B cell (primary cell): ENCODE measurements around the gene DLK1. TPM values are rescaled to one million over a fixed set of nuclear protein-coding genes. Genes with fewer than 3 reads are reported as not detected.

ENCODE experiments used
- ATAC-seq: fragments of 200-7000 bp; cut with Tn5 transposase; one replicate; pipeline ENCODE4 v1.10.0; 2021; ENCODE audit warnings: low read depth, mild to moderate bottlenecking, moderate number of reproducible peaks, moderate library complexity
- CTCF ChIA-PET: fragments of 350-600 bp; sonication (Branson Sonifier 250); formaldehyde crosslinking; loops from one replicate; lab custom pipeline; 2021; ENCODE audit warnings: antibody characterized with exemption, inconsistent platforms; lab: Charles Lee
- POLR2A ChIA-PET: fragments of 350-600 bp; sonication (Branson Sonifier 250); formaldehyde crosslinking; loops from one replicate; lab custom pipeline; 2021; ENCODE audit warnings: antibody characterized with exemption; lab: Charles Lee
- DNase-seq: peaks from one replicate; pipeline ENCODE4 v3.0.0; 2013
- H2AFZ ChIP-seq: 2 replicates; pipeline ENCODE4 v1.6.1; 2012; ENCODE audit warnings: mild to moderate bottlenecking, low read depth, low read length; ENCODE audit not compliant: insufficient read depth, poor library complexity, severe bottlenecking
- H3K27ac ChIP-seq, 2 donors: 1 replicate in 1 of 2; 2 replicates in 1 of 2; pipeline ENCODE4 v1.5.1; 2012 to 2013; ENCODE audit warnings: low read length in 2 of 2, mild to moderate bottlenecking in 2 of 2, moderate library complexity in 1 of 2
- H3K27me3 ChIP-seq, 4 experiments: fragments of 200-600 bp in 1 of 4; sonication (generic) in 1 of 4; replicated peaks in 1 of 4; 1 replicate in 2 of 4; 2 replicates in 2 of 4; pipeline versions ENCODE4 v1.6.1 to v1.7.0; 2013 to 2016; ENCODE audit warnings: low read length in 3 of 4, mild to moderate bottlenecking in 2 of 4, mixed read lengths in 1 of 4, moderate library complexity in 1 of 4; ENCODE audit not compliant: insufficient read depth in 4 of 4, control insufficient read depth in 3 of 4; ENCODE audit errors: control extremely low read depth in 1 of 4
- H3K36me3 ChIP-seq, 2 experiments: replicated peaks in 1 of 2; 1 replicate in 1 of 2; 2 replicates in 1 of 2; pipeline versions ENCODE4 v1.6.1 to v1.7.1; 2013; ENCODE audit warnings: low read length in 1 of 2; ENCODE audit not compliant: insufficient read depth in 2 of 2, control insufficient read depth in 1 of 2; ENCODE audit errors: control extremely low read depth in 1 of 2, extremely low read depth in 1 of 2
- H3K4me1 ChIP-seq, 2 donors: fragments of 200-600 bp in 1 of 2; sonication (generic) in 1 of 2; 1 replicate in 1 of 2; 2 replicates in 1 of 2; pipeline versions ENCODE4 v1.5.1 to v1.6.1; 2013 to 2017; ENCODE audit warnings: low read length in 2 of 2; ENCODE audit not compliant: control insufficient read depth in 2 of 2, insufficient read depth in 2 of 2
- H3K4me2 ChIP-seq: replicated peaks from 2 replicates; pipeline ENCODE3; 2012; ENCODE audit warnings: mild to moderate bottlenecking, low read depth, low read length; ENCODE audit not compliant: poor library complexity, severe bottlenecking
- H3K4me3 ChIP-seq, 5 experiments: fragments of 200-600 bp in 1 of 5; sonication (generic) in 1 of 5; 1 replicate in 3 of 5; 2 replicates in 2 of 5; pipeline versions ENCODE4 v1.5.1 to v1.7.0; 2011 to 2016; ENCODE audit warnings: low read length in 4 of 5, mild to moderate bottlenecking in 4 of 5, low read depth in 2 of 5, control low read depth in 1 of 5, moderate library complexity in 1 of 5; ENCODE audit not compliant: insufficient read depth in 1 of 5; ENCODE audit errors: control extremely low read depth in 1 of 5, extremely low read depth in 1 of 5
- H3K79me2 ChIP-seq: fragments of 200-600 bp; sonication (generic); one replicate; pipeline ENCODE4 v1.6.0; 2016; ENCODE audit warnings: low read length; ENCODE audit not compliant: control insufficient read depth, insufficient read depth
- H3K9ac ChIP-seq: fragments of 200-600 bp; sonication (generic); 2 replicates; pipeline ENCODE4 v1.6.1; 2017; ENCODE audit warnings: mild to moderate bottlenecking, low read length, moderate library complexity
- H3K9me3 ChIP-seq, 3 donors: one replicate each; pipeline versions ENCODE4 v1.6.1 to v1.7.1; 2013; ENCODE audit warnings: low read length in 2 of 3; ENCODE audit not compliant: control insufficient read depth in 2 of 3, insufficient read depth in 1 of 3; ENCODE audit errors: control extremely low read depth in 1 of 3
- H4K20me1 ChIP-seq: 2 replicates; pipeline ENCODE4 v1.6.0; 2012; ENCODE audit warnings: mild to moderate bottlenecking, low read length; ENCODE audit not compliant: insufficient read depth, control insufficient read depth, poor library complexity, severe bottlenecking
- H3K27ac Mint-ChIP-seq: one replicate; pipeline ENCODE4 v1.8.0; 2021; ENCODE audit warnings: mixed read lengths
- H3K27me3 Mint-ChIP-seq: one replicate; pipeline ENCODE4 v1.8.0; 2021; ENCODE audit warnings: mixed read lengths
- H3K4me1 Mint-ChIP-seq: one replicate; pipeline ENCODE4 v1.8.0; 2021; ENCODE audit warnings: mixed read lengths
- H3K4me3 Mint-ChIP-seq: one replicate; pipeline ENCODE4 v1.8.0; 2021; ENCODE audit warnings: mixed read lengths
- H3K9me3 Mint-ChIP-seq: one replicate; pipeline ENCODE4 v1.8.0; 2022; ENCODE audit warnings: mixed read lengths; ENCODE audit not compliant: insufficient read depth
- EZH2 ChIP-seq: IDR thresholded peaks from 2 replicates; pipeline ENCODE4 v1.6.1; 2012; ENCODE audit warnings: borderline replicate concordance, low read depth, mild to moderate bottlenecking, moderate library complexity, low read length; ENCODE audit not compliant: insufficient read depth, poor library complexity, severe bottlenecking
- WGBS: methylation state at CpG from one replicate; pipeline ENCODE4 v1.1.5; 2013; ENCODE audit warnings: missing lambda C conversion rate; ENCODE audit not compliant: insufficient coverage; 5-methylcytosine and 5-hydroxymethylcytosine counted together
- intact Hi-C: fragments of 100-400 bp; cut with micrococcal nuclease; formaldehyde crosslinking; loops from one replicate; pipeline ENCODE4 v1.10.0; 2022
- polyA plus RNA-seq: library from polyadenylated mRNA; depleted of rRNA; stranded (reverse); fragments of >200 nt; gene quantifications from 2 replicates; pipeline ENCODE4 v1.2.3, GENCODE V29; 2012
- total RNA-seq, 2 donors: library from RNA; stranded (reverse); fragments of 120-200 nt in 1 of 2; gene quantifications; 1 replicate in 1 of 2; 2 replicates in 1 of 2; pipeline versions ENCODE4 v1.2.3 to v1.2.4, GENCODE V29; 2013 to 2022
- TF ChIP-seq, protein P1 (sequence below): fragments of 200-600 bp; IDR thresholded peaks from one replicate; pipeline ENCODE4 v1.8.0; 2022; ENCODE audit warnings: antibody characterized with exemption, mild to moderate bottlenecking

DLK1 gene
- total and polyA plus RNA-seq, 2 donors (not counting 1 experiment from before 2014, with no cell fraction given) = not detected

DNA sequence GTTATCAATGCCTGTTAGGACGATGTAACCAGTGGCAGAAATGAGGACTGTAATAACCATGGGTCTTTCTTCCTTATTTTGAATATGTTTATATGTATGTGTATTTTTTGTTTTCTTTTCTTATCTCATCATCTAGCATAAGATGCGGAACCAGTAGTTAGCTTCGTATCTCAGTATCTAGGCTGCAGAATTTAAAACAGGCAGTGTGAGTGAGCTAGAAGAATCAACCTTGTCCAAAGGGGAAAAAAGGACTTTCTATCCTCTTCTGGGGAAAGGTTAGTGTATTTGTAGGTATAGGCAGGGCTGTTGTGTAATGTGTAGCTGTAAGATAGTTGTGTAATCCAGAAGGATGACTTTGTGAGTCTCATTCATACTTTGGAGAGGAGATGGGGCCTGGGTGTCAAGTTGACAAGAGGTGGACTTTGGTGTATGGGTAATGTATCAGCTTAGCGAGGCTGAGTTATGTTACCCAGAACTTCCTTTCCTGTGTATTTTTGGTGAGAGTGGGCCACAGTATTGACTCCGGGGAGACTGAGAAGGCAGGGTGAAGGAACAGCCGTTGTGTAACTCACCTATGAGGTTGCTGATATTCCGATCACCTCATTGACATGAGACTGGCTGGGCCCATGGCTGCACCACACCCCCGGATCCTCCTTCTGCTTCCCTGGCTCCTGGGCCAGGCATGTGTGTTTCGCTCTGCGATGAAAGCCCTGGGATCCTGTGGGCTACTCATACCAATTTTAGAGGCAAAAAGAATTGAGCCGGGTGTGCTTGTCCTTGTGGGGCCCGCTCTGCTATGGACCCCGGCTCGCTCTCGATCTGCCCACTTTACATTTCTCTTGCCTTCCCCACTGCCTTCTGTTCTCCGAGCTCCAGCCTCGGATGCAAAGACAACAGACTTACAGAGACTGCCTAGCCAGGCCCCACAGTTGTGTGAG is 24.3 kb downstream of the DLK1 start:
- H3K9me3 ChIP-seq = peaks cover 0 to 4% (median 0%) of the 10 kb centered on the region in 3 donors
- CTCF ChIA-PET = no interaction called here
- no peak overlapping the region for H3K4me3 ChIP-seq
- H3K9me3 Mint-ChIP-seq = no peaks in the 10 kb centered on the region
- intact Hi-C loops = no loop called here
- no peak overlapping the region for H3K27ac ChIP-seq
- peaks cover 13% of the 10 kb centered on the region for H3K27me3 Mint-ChIP-seq
- H3K4me1 ChIP-seq = no peaks in the 10 kb centered on the region
- no peak overlapping the region for H3K9ac ChIP-seq
- no peak overlapping the region for H2AFZ ChIP-seq
- DNase-seq = no peak
- ATAC-seq = no peak
- no peak overlapping the region for H3K27ac Mint-ChIP-seq
- H3K36me3 ChIP-seq = no peaks in the 10 kb centered on the region
- 91% methylated on average over 14 of the region's 17 CpGs for WGBS
- H3K79me2 ChIP-seq = no peaks in the 10 kb centered on the region
- no peaks in the 10 kb centered on the region for H3K4me1 Mint-ChIP-seq
- H4K20me1 ChIP-seq = no peaks in the 10 kb centered on the region
- no peak overlapping the region for H3K4me3 Mint-ChIP-seq
- no peak for TF ChIP-seq EZH2
- TF ChIP-seq, protein P1, sequence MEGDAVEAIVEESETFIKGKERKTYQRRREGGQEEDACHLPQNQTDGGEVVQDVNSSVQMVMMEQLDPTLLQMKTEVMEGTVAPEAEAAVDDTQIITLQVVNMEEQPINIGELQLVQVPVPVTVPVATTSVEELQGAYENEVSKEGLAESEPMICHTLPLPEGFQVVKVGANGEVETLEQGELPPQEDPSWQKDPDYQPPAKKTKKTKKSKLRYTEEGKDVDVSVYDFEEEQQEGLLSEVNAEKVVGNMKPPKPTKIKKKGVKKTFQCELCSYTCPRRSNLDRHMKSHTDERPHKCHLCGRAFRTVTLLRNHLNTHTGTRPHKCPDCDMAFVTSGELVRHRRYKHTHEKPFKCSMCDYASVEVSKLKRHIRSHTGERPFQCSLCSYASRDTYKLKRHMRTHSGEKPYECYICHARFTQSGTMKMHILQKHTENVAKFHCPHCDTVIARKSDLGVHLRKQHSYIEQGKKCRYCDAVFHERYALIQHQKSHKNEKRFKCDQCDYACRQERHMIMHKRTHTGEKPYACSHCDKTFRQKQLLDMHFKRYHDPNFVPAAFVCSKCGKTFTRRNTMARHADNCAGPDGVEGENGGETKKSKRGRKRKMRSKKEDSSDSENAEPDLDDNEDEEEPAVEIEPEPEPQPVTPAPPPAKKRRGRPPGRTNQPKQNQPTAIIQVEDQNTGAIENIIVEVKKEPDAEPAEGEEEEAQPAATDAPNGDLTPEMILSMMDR = no peak
- H3K4me2 ChIP-seq = no peak overlapping the region
- H3K27me3 ChIP-seq = peaks cover 0 to 4% (median under 1%) of the 10 kb centered on the region in 4 experiments
- POLR2A ChIA-PET = no interaction called here

DNA sequence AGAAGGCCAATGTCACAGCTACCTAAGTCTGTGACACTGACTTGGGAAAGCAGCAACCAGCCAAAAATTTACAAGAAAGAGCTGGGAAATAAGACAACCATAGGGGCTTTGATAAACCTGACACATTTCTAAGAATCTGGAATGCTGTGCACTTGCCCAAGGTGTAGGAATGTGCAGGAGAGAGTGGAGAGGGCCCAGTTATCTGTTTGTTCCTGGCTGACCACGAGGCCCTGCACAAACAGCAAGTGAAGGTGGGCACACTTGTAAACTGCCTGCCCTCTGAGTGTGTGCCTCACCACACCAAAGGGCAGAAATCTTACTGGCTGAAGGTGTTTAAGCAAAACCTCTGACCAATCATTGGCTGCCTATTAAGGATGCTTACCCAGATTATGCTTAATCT is 27.3 kb downstream of the DLK1 start:
- ATAC-seq (no peak), DNase-seq (no peak)
- H3K4me2 ChIP-seq = no peak overlapping the region
- Mint-ChIP-seq H3K4me1 (no peaks in the 10 kb centered on the region), H3K9me3 (no peaks in the 10 kb centered on the region), H3K4me3 (no peak overlapping the region), H3K27ac (no peak overlapping the region), H3K27me3 (peaks cover 17% of the 10 kb centered on the region)
- H3K4me3 ChIP-seq = no peak overlapping the region
- WGBS = 50% methylated on average over 1 of the region's 1 CpG
- H4K20me1 ChIP-seq = no peaks in the 10 kb centered on the region
- no peaks in the 10 kb centered on the region for H3K79me2 ChIP-seq
- CTCF ChIA-PET = no interaction called here
- no peaks in the 10 kb centered on the region for H3K4me1 ChIP-seq
- POLR2A ChIA-PET = no interaction called here
- H3K36me3 ChIP-seq = no peaks in the 10 kb centered on the region
- TF ChIP-seq, protein P1 = no peak
- TF ChIP-seq EZH2 = no peak
- no peak overlapping the region for H3K9ac ChIP-seq
- intact Hi-C loops = no loop called here
- H3K27me3 ChIP-seq = peaks cover 0 to 4% (median under 1%) of the 10 kb centered on the region in 4 experiments
- no peak overlapping the region for H2AFZ ChIP-seq
- no peak overlapping the region for H3K27ac ChIP-seq
- peaks cover 0 to 4% (median 0%) of the 10 kb centered on the region in 3 donors for H3K9me3 ChIP-seq
